Gastroesophageal sphincter (tissue), 3 donors: ENCODE data around the gene CLCN4.

Experiments
- EP300 ChIP-seq: sonication (generic); formaldehyde crosslinking; IDR thresholded peaks from one replicate; pipeline ENCODE4 v1.6.1; 2017; ENCODE audit warnings: antibody characterized with exemption, mild to moderate bottlenecking
- POLR2A ChIP-seq, 2 donors: fragments of 450-650 bp; IDR thresholded peaks; one replicate each; pipeline ENCODE4 v1.6.1; 2017; ENCODE audit warnings: antibody characterized with exemption in 2 of 2, mild to moderate bottlenecking in 2 of 2, moderate library complexity in 1 of 2
- POLR2AphosphoS5 ChIP-seq: sonication (generic); formaldehyde crosslinking; IDR thresholded peaks from one replicate; pipeline ENCODE4 v1.6.1; 2017; ENCODE audit warnings: antibody characterized with exemption
- TF ChIP-seq, protein P1 (sequence below), 4 experiments: fragments of 200-600 bp in 2 of 4; fragments of 450-650 bp in 2 of 4; sonication (generic) in 1 of 4; IDR thresholded peaks; one replicate each; pipeline ENCODE4 v1.5.1; 2017 to 2019; ENCODE audit warnings: antibody characterized with exemption in 4 of 4, mild to moderate bottlenecking in 2 of 4, moderate library complexity in 2 of 4

DNA sequence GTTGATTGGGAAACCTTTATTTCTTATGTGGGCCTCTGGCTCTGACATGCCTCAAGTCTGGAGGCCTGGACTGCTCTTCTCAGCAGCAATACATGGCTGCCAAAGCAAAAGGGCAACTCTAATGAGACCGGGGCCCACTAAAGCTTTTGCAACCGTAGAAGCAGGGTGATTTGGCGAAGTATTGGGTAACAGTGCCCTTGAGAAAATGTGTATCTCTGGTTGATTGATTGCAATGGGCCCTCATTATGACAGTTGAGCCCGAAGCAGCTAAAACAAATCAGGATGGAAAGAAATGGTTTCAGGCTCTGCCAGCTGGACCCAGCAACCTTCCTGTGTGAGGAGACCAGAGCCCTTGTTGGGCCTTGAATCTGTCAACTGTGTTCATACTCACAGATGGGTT, 73.4 kb downstream of the CLCN4 start:
- TF ChIP-seq EP300 = no peak
- TF ChIP-seq POLR2AphosphoS5 = no peak
- TF ChIP-seq, protein P1, sequence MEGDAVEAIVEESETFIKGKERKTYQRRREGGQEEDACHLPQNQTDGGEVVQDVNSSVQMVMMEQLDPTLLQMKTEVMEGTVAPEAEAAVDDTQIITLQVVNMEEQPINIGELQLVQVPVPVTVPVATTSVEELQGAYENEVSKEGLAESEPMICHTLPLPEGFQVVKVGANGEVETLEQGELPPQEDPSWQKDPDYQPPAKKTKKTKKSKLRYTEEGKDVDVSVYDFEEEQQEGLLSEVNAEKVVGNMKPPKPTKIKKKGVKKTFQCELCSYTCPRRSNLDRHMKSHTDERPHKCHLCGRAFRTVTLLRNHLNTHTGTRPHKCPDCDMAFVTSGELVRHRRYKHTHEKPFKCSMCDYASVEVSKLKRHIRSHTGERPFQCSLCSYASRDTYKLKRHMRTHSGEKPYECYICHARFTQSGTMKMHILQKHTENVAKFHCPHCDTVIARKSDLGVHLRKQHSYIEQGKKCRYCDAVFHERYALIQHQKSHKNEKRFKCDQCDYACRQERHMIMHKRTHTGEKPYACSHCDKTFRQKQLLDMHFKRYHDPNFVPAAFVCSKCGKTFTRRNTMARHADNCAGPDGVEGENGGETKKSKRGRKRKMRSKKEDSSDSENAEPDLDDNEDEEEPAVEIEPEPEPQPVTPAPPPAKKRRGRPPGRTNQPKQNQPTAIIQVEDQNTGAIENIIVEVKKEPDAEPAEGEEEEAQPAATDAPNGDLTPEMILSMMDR (IDR thresholded peaks at IDR 0.05) = no peak
- TF ChIP-seq POLR2A (IDR thresholded peaks at IDR 0.05) = no peak
